ENCODE data around the gene ADCY2. TPM values are rescaled to one million over a fixed set of nuclear protein-coding genes. Genes with fewer than 3 reads are reported as not detected.

The ADCY2 gene
- total RNA-seq, 1 donor from 2014 or later = not detected

- DNase-seq (ENCODE audit: low read depth) = no peak
Measured at GRCh38 chr5:7437836-7438235, 41.9 kb downstream of the ADCY2 start.

- DNase-seq (ENCODE audit: low read depth) = no peak
Measured at GRCh38 chr5:7445068-7445467, 49.1 kb downstream of the ADCY2 start.

GRCh38 chr5:7445831-7446230 lies 49.9 kb downstream of the ADCY2 start:
- no peak for DNase-seq (ENCODE audit: low read depth)

GRCh38 chr5:7446913-7447312 lies 51.0 kb downstream of the ADCY2 start:
- no peak for DNase-seq (ENCODE audit: low read depth)

GRCh38 chr5:7453947-7454346 lies 58.0 kb downstream of the ADCY2 start:
- DNase-seq (ENCODE audit: low read depth) = no peak

- DNase-seq (ENCODE audit: low read depth) = no peak
Measured at GRCh38 chr5:7456206-7456605, 60.3 kb downstream of the ADCY2 start.

GRCh38 chr5:7461371-7461770 lies 65.4 kb downstream of the ADCY2 start:
- no peak for DNase-seq (ENCODE audit: low read depth)

GRCh38 chr5:7462758-7463157 lies 66.8 kb downstream of the ADCY2 start:
- no peak for DNase-seq (ENCODE audit: low read depth)

- no peak for DNase-seq (ENCODE audit: low read depth)
Measured at GRCh38 chr5:7464182-7464581, 68.2 kb downstream of the ADCY2 start.

- no peak for DNase-seq (ENCODE audit: low read depth)
Measured at GRCh38 chr5:7467179-7467578, 71.2 kb downstream of the ADCY2 start.

GRCh38 chr5:7468742-7469141 lies 72.8 kb downstream of the ADCY2 start:
- DNase-seq (ENCODE audit: low read depth) = no peak

GRCh38 chr5:7471710-7472109 lies 75.8 kb downstream of the ADCY2 start:
- DNase-seq (ENCODE audit: low read depth) = no peak

GRCh38 chr5:7473115-7473514 lies 77.2 kb downstream of the ADCY2 start:
- DNase-seq (ENCODE audit: low read depth) = no peak

GRCh38 chr5:7473668-7474215 lies 77.8 kb downstream of the ADCY2 start:
- no peak for DNase-seq (ENCODE audit: low read depth)

- DNase-seq (ENCODE audit: low read depth) = no peak
Measured at GRCh38 chr5:7474821-7475403, 79.0 kb downstream of the ADCY2 start.

- no peak for DNase-seq (ENCODE audit: low read depth)
Measured at GRCh38 chr5:7478459-7478858, 82.5 kb downstream of the ADCY2 start.

GRCh38 chr5:7488734-7489133 lies 92.8 kb downstream of the ADCY2 start:
- no peak for DNase-seq (ENCODE audit: low read depth)

GRCh38 chr5:7492371-7492770 lies 96.4 kb downstream of the ADCY2 start:
- no peak for DNase-seq (ENCODE audit: low read depth)

GRCh38 chr5:7493081-7493480 lies 97.1 kb downstream of the ADCY2 start:
- no peak for DNase-seq (ENCODE audit: low read depth)

- DNase-seq (ENCODE audit: low read depth) = no peak
Measured at GRCh38 chr5:7493622-7494021, 97.7 kb downstream of the ADCY2 start.

GRCh38 chr5:7494481-7495130 lies 98.7 kb downstream of the ADCY2 start:
- no peak for DNase-seq (ENCODE audit: low read depth)

- DNase-seq (ENCODE audit: low read depth) = no peak
Measured at GRCh38 chr5:7495131-7495517, 99.2 kb downstream of the ADCY2 start.

GRCh38 chr5:7500256-7500655 lies 104.3 kb downstream of the ADCY2 start:
- DNase-seq (ENCODE audit: low read depth) = no peak

GRCh38 chr5:7501061-7501460 lies 105.1 kb downstream of the ADCY2 start:
- no peak for DNase-seq (ENCODE audit: low read depth)
